ENCODE results near the gene ZFYVE27.

Gene ZFYVE27

GRCh38 chr10:97752956-97753355 is 16.0 kb downstream of the ZFYVE27 start:
- no peak for DNase-seq

- DNase-seq: no peak
These were observed 17.8 kb downstream of the ZFYVE27 start for GRCh38 chr10:97754726-97755125.

DNA sequence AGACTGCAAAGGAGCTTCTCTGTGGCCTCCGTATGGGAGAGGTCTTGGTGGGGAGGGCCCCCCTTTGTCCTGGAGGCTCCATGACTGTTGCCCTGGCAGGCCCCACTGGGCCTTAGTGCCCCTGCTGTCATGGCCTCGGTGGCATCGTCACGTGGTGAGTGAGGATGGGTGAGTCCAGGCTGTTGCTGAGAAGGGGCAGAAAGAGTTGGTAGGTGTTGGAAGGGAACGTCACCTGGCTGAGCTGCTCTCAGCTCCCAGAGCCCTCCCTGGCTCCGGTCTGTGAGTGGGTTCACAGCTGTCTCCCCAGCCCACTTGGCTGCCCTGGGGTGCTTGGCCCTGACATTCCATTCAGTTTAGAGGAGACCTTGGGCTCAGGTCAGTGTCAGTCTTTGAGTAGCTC is 18.8 kb downstream of the ZFYVE27 start:
- no peak for DNase-seq

- no peak for DNase-seq
These were observed 20.5 kb downstream of the ZFYVE27 start for GRCh38 chr10:97757471-97757870.

- DNase-seq: peak; percentile 51
These were observed 22.4 kb downstream of the ZFYVE27 start for GRCh38 chr10:97759158-97759887.

GRCh38 chr10:97759946-97760345 is 23.0 kb downstream of the ZFYVE27 start:
- no peak for DNase-seq

DNA sequence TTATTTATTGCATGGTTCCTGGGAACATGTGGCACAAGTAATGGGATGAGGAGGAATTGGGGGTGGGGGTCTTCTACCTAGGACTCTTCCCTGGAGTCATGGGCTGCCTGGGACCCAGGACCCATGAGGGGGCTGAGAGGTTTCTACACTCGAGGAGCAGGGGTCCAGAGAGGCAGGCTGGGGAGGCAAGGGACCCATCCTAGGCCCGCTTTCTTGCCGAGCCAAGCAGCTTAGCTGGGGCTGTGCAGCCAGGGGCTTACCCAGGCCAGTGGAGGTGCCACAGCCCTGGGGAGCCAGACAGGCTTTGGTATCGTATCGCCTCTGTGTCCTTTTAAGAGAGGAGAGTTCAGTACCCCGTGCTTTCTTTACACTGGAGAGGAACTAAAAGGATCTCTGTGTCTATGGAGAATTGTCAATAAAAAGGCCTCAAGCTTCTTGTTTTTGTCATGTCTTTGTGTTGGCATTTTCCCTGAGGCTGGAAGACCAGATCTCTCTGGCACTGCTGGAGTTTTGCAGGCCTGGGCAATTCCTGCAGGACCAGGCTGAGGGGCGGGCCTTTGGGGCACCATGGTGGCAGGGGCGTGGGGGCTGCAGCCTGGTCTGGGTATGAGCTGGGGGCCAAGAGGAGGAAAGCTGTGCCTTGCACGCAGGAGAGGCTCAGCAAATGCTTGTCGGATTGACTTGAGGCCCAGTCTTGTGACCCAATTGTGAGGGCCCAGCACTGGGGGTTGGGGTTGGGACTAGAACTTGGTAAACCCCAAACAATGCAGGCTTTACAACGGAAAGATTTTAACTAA is 23.7 kb downstream of the ZFYVE27 start:
- no peak for DNase-seq

GRCh38 chr10:97761331-97761865 is 24.5 kb downstream of the ZFYVE27 start:
- no peak for DNase-seq

GRCh38 chr10:97762056-97762455 is 25.1 kb downstream of the ZFYVE27 start:
- DNase-seq: no peak

- peak; percentile 18 for DNase-seq
These were observed 25.9 kb downstream of the ZFYVE27 start for GRCh38 chr10:97762816-97763215.

DNA sequence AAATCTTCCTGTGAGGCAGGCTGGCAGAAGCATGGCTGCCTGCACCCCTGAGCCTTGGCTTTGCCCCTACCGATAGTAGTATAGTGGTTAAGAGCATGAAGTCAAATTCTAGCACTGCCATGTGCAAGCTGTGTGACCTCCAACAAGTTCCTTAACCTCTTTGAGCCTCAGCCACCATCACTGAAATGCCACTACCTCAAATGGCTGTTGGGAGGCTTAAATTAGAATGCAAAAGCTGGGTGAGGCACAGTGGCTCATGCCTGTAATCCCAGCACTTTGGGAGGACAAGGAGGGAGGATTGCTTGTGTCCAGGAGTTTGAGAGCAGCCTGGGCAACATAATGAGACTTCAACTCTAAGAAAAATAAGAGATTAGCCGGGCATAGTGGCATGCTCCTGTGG is 26.5 kb downstream of the ZFYVE27 start:
- DNase-seq: no peak

DNA sequence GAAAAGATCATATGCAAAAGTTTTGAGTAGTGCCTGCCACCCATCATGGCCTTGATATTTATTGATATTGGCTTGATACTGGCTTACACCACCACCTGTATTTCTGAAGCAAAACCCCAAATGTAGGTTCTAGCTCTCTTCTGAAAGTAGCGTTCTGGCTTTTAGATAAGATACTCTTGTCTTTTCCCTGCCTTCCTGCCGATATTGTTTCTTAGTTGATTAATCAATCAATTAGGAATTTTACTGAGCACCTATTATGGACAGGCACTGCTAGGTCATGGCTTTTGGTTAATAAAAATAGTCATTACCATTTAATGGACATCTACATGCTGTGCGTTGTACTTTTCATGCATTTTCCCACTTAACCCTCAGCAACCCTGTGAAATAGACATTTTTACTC is 27.0 kb downstream of the ZFYVE27 start:
- DNase-seq: no peak

DNA sequence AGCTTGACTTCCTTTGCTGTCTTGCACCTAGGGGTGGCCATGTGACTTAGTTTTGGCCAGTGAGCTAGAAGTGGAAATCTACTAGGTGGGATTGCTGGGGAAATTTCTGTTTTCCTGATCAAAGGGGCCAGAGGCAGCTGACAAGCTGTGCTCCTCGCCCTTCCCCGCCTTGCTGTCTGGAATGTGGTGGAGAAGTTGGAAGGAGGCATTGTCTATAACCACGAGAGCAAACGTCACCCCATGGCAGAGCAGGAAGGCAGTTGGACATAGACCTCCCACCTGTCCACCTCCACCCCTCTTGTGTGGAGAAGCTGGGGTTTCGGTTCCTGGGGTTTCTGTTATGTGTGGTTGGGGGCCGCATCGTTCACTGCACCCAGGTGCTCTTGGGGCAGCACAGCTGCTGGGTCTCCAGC is 27.6 kb downstream of the ZFYVE27 start:
- DNase-seq: no peak

DNA sequence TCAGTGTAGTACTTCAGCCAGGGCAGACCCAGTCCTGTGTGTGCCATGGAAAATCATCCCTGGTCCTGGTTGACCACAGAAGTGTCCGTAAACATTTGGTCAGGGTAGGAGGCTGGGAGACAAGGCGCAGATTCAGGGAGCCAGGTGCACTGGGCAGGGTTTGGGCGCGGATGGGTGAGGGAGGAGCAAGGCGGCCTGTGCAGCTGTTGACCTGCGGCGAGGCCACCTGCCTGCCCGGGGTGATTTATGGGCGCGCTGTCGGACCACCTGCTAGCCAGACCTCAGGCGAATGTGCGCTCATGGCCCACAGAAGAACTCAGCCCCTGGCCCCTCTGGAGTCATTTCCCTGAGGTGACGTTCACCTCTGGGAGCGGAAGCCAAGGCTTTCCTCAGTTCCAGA is 28.3 kb downstream of the ZFYVE27 start:
- no peak for DNase-seq

GRCh38 chr10:97766106-97766810 is 29.3 kb downstream of the ZFYVE27 start:
- DNase-seq: no peak

DNA sequence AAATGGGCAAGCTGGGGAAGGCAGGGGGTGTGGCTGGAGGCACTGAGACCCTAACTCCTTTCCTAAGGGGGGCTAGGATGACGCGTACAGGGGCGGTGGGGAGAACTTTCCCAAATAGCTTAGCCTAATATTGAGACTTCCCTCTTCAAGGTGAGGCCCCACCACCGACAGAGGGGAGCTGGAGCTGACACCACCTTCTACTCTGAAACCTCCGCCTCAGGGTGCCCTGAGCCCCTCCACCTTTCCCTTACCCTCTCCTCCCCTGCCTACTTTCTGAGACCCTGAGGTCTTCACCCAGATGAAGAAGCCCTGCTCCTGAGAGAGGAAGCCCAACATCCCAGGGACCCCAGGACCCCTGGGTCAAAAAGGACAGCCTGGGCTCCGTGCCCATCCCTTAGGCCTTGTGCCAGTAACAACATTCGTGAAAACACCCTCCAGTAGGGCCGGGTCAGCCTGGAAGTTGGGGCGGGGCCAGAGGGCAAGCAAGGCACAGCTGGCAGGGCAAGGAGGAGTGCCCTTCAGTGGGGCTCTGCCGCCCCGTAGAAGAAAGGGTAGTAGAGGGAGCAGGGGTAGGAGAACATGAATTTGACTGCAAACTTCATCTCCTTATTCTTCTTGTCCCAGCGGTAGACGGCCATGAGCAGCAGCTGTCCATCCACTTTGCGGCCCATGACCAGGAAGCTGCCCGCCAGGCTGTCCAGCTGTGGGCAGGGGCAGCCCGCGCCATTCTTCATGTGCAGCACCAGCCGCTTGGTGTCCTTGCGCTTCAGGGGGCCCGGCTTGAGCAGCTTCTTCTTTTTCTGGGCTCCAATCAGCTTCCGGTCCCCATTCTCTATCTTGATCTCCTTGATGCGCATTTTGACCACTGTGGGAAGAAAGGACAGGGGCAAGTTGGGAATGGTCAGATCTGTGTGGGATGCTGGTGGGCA is 30.3 kb downstream of the ZFYVE27 start:
- DNase-seq: no peak

DNA sequence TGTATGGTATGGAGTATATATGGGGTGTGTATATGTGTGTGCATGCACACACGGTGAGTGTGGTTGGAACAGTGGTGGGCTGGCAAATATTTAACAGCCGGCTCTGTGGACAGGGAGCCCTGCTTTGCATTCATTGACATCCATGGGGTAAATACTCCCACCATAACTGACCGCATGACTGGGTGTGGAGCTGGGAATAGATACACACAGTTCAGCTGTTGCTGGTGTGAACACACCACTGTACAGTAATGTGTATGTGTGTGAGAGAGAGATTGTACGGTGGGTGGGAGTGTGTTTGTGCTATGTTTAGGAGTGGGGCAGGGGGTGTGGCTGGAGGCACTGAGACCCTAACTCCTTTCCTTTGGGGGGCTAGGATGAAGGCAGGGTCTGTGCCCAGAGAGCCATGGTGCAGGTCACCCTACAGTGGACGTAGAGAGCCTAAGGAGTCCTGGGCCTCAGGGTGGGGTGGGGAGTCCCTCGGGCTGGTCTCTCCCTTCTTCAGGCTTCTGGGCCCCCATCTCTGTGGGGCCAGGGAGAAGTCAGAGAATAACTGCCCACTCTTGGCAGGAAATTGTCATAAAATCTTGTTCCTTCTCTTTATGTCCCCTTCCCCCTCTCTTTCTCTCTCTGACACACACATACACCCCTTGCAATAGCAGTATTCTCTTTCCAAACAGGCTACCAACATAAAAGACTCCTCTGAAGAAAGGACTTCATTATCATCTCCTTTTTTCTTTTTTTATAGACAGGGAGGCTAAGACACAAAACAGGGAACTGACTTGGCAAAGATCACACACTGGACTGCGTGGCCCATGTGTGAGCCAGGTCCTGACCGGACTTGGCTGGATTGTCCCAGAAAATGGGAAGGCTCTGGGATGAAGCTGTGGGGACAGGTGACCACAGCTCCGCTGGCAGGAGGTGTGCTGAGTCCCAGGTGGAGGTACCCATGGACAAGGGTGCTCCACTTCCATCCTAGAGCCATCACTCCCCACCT is 31.7 kb downstream of the ZFYVE27 start:
- DNase-seq: no peak

DNA sequence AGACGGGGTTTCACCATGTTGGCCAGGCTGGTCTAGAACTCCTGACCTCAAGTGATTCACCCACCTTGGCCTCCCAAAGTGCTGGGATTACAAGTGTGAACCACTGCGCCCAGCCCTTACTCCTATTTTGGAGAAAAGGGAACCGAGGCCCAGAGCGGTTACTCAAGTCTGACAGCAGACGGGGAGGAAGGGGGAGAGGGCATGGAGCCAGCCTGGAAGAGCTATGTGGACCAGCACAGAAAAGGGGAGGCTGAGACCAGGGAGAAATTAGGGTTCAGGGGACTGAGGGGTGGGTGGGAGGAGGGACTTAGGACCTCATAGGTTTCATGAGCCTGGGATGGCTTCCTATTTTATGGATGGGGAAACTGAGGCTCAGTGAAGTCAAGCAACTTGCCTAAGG is 33.3 kb downstream of the ZFYVE27 start:
- DNase-seq: no peak

DNA sequence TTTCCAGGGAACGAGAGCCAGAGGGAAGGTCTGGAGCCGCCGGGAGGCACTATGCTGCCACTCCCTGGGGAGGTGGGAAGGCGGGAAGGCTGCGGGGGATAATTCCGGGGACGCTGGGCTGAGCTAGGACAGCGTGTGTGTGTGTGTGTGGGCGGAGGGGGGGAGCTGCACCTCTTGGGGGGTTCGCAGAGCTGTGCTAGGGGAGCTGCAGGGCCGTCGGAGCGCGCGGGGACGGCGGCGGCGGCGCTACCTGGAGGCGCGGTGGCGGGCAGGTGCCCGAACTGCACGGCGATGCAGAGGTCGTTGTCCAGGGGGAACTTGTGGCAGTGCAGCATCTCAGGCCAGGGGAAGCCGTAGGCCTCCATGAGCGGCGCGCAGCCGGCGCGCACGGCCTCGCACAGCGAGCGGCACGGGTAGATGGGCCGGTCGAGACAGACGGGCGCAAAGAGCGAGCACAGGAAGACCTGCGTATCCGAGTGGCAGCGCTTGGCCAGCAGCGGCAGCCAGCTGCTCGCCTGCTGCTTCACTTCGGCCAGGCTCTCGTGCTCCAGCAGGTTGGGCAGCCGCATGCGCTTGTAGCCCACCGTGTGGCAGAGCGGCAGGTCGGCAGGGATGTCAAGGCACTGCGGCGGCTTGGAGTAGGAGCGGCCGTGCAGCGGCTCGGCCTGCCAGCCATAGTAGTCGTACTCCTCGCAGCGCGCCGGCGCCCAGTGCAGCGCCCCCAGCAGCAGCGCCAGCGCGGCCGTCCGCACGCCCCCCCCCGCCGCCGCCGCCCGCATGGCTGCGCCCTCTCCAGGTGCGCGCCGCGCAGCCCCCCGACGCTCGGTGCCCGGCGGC is 34.3 kb downstream of the ZFYVE27 start:
- DNase-seq: peak; percentile 23
